Measurements from ENCODE around the gene LIMS3.
"Not testable (repeated sequence)": the region's sequence is repeated elsewhere in the genome, so short reads cannot be mapped to it uniquely, and the experiment has no call there.

LIMS3 gene

GRCh38 chr2:109929222-109929621, 30.7 kb downstream of the LIMS3 start:
- DNase-seq = not testable (repeated sequence)

- DNase-seq = not testable (repeated sequence)
These were observed 38.0 kb downstream of the LIMS3 start for GRCh38 chr2:109936534-109936933.

DNA sequence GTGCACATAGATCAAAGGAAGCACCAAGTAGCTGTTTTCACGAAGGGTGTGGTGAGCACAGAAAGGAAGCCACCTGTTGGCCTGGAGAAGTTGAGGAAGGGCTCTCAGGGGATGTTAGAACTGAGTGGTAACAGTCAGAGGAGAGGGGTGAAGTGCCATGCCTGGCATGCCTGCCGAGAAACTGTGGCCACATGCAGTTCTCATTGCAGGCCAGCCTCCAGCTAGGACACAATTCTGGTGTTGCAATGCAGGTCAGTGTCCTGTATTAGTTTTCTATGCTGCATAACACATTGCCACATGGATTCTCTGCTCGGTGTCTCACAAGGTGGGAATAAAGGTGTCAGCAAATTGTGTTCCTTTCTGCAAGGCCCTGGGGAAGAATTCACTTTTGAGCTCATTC, 46.9 kb downstream of the LIMS3 start:
- not testable (repeated sequence) for DNase-seq

- DNase-seq = not testable (repeated sequence)
These were observed 48.9 kb downstream of the LIMS3 start for GRCh38 chr2:109947262-109947958.

DNA sequence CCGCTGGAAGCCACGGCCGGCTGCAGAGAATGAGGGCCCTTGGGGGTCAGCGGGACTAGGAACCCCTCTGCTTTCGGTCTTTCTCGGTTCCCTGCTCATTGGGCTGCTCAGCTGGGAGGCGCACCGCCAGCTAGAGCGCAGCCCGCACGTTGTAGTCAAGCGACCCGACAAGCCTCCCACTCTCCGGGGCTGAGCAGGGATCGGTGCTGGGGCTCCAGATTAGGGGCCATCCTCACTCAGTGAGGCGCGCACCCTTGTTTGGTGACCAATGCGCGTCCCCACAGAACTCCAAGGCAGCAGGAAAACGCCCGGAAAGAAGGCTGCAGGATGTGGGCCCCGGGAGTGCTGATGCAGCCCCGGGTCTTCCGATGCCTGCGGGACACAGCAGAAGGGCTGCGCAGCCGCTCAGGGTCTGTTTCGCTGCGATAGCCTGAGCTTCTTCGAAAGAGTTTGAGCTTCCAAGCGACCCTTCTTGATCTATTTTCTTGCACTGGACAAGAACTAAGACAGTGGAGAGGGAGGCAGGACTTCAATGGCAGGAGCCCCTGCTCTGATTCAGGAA, 49.6 kb downstream of the LIMS3 start:
- not testable (repeated sequence) for DNase-seq

- DNase-seq = not testable (repeated sequence)
These were observed 51.8 kb downstream of the LIMS3 start for GRCh38 chr2:109950146-109950843.

GRCh38 chr2:109963942-109964341, 65.5 kb downstream of the LIMS3 start:
- DNase-seq = not testable (repeated sequence)

GRCh38 chr2:109965482-109965881, 67.0 kb downstream of the LIMS3 start:
- DNase-seq = not testable (repeated sequence)

DNA sequence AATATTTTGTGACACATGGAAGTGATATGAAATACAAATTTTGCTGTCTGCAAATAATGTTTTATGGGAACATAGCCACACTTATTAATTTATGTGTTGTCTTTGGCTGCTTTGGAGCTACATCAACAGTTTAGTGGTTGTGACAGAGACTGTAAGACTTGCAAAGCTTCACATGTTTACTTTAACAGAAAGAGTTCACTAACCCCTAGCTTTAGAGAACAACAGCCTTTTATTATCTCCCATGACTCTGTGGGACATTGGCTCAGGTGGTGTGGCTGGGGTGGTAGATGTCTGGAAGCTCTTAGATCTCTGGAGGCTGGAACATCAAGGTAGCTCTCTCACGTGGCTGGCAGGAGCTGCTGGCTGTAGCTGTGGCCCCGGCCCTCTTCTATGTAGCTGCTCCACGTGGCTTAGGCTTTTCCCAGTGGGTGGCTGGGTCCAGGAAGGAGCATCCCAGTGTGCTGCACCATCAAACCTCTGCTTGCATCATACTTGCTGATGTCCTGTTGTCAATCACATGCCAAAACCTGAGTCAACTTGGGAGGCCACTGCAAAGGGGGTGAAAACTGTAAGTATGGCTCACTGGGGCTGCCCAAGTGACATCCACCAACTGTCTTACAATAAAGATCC, 67.7 kb downstream of the LIMS3 start:
- DNase-seq = not testable (repeated sequence)

DNA sequence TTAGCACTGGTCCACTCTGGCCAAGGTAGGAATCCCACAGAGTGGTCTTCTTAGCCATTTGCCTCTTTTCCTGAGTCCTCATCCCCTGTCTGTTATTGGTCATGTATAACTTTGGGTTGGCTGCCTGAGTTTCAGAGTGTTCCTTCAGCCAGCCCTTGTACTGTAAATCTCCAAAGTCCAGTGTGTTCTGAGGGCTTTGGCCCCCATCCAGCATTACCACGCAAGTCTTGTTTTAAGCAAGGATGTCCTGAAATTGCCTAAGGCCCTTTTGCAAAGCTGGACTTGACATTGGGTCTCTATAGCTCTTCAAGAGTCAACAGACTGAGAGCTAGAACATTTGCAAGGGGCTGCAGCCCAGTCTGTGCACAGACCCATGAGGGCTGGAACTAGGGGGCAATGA, 68.4 kb downstream of the LIMS3 start:
- DNase-seq = not testable (repeated sequence)

- not testable (repeated sequence) for DNase-seq
These were observed 71.4 kb downstream of the LIMS3 start for GRCh38 chr2:109969864-109970263.

DNA sequence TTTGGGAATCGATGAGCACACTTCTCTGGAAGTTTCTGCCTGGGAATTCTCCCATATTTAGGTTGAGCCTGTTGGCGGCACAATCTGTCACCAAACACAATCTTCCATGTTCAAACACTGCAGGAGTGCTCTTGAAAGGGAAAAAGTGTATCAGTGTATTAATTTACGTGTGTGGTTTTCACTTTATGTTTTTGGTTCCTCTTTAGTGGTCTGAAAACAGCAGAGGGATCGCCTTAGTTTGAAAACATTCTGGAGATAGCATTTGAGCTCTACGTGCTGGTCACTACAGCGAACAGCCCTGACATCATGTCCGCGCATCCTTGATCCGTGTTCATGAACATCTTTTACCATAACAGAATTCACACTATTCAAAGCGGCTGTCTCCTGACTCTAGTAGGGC, 73.2 kb downstream of the LIMS3 start:
- DNase-seq = not testable (repeated sequence)
